GM12891 (cell line): ENCODE measurements around the gene GPER1.

ENCODE experiments used
- DNase-seq: peaks from one replicate; pipeline ENCODE4 v3.0.0; 2011; ENCODE audit warnings: low spot score; ENCODE audit not compliant: insufficient read length
- FAIRE-seq: peaks from 2 replicates; lab custom pipeline; 2011; peaks lifted over from hg19 to GRCh38; lab: Jason Lieb, UNC
- PAX5 ChIP-seq: IDR thresholded peaks from 2 replicates; pipeline ENCODE4 v1.6.1; 2011; ENCODE audit warnings: low read length, moderate library complexity, mild to moderate bottlenecking; ENCODE audit not compliant: insufficient read depth, severe bottlenecking
- POLR2A ChIP-seq: IDR thresholded peaks from 2 replicates; pipeline ENCODE4 v1.6.1; 2011; ENCODE audit warnings: low read depth, low read length, control low read depth
- POLR2AphosphoS5 ChIP-seq: IDR thresholded peaks from 2 replicates; pipeline ENCODE4 v1.6.1; 2011; ENCODE audit warnings: low read depth, low read length, control low read depth
- POU2F2 ChIP-seq: IDR thresholded peaks from 2 replicates; pipeline ENCODE4 v1.6.1; 2011; ENCODE audit warnings: low read depth, mild to moderate bottlenecking, control low read depth, low read length, moderate library complexity
- SPI1 ChIP-seq: IDR thresholded peaks from 2 replicates; pipeline ENCODE4 v1.6.1; 2011; ENCODE audit warnings: low read depth, low read length, control low read depth
- TAF1 ChIP-seq: IDR thresholded peaks from 2 replicates; pipeline ENCODE4 v1.6.1; 2011; ENCODE audit warnings: low read depth, low read length, control low read depth

The GPER1 gene

DNA sequence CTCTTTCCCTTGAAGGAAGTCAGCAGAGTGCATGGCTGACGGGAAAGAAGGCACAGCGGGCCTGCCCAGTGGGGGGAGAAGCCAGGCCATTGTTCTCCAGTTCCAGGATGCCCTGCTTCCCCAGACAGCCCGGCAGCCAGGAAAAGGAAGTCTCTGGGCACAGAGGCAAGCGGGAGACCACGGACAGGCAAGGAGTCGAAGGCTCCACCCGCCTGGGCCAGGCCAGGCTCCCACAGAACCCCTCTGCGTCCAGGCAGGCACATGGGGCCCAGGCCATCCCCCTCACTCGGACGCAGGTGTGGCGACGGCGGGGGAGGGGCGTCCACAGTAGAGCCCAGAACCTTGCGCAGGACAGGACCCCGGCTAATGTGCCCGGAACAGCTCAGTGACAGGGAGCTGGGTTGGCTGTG lies 34.9 kb upstream of the GPER1 start:
- DNase-seq (no peak), FAIRE-seq (no peak)
- TF ChIP-seq PAX5 (no peak), POLR2A (no peak), POLR2AphosphoS5 (no peak), SPI1 (no peak), TAF1 (no peak), POU2F2 (no peak)

DNA sequence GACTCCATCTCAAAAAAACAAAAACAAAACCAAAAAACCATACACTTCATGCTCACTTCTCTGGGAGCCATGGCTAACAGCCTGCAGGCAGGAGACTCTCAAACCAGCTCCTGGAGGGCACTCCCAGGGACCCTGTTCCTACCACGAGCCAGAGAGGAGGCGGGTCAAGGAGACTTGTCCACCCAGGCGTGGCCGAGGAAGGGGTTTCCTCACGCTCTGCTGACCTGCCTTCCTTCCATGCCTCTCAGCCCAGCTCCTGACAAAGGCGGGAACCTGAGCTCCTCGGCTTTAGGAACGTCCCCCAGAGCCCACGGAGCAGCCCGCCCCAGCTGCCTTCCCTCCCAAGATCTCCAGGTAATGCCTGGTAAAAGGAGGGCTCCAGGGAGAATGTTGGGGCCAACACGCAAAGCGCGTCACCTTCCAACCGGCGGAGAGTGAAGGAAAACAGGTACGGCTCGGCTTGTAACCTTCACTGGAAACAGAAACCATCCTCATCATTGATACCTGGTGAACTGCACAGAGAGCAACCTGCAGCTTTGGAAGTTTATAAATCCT lies 34.0 kb upstream of the GPER1 start:
- TF ChIP-seq POU2F2: no peak
- TF ChIP-seq POLR2A: no peak
- no peak for TF ChIP-seq POLR2AphosphoS5
- DNase-seq: no peak
- no peak for FAIRE-seq

DNA sequence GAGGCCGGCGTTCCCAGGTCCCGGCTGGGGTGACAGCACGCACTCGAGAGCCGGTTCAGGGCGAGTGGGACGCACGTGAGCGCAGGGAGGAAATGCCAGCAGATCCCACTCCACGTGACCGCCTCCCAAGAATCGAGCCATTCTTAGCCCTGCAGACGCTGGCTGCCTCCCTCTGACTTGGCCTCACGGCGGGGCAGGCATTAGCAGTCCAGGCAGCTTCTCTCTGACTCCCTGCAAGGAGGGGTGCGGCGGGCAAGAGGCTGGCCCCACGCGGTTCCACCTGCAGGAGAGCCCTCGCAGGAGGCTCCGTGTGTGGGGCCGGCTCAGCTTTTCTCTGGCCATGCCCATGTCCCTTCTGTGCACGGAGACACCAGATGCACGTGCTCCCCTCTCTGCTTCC lies 33.5 kb upstream of the GPER1 start:
- no peak for TF ChIP-seq PAX5
- no peak for TF ChIP-seq POLR2AphosphoS5
- TF ChIP-seq TAF1: no peak
- TF ChIP-seq POU2F2: no peak
- TF ChIP-seq POLR2A: no peak
- no peak for TF ChIP-seq SPI1
- FAIRE-seq (no peak), DNase-seq (no peak)

DNA sequence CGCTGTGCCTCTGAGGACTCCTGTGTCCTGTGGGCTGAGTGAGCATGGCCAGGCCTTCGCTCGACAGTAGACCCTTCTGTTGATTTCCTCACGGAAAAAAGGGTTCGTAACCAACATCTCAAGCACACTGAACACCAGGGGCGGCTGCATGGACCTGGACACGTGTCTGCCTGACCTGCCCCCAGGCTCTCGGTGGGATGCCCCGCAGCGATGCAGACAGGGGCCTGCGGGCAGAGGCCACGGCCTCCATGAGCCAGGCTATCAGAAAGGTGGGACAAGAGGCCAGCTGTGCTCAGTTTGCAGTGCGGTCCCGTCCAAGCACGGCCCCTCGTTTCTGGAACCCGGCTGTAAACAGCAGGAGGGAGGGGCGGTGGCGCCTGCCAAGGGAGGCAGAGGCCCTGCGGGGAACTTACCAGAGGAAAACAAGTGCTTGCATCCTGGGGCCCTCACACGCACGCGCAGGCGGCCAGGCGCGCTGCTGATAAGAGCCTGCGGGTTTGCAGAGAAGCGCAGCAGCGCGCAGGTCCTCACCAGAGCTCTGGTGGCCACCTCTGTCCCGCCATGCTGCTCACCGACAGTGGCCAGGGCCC lies 33.0 kb upstream of the GPER1 start:
- DNase-seq (no peak), FAIRE-seq (peak; percentile 33)
- TF ChIP-seq PAX5 (no peak), TAF1 (no peak), SPI1 (no peak), POLR2A (no peak), POLR2AphosphoS5 (no peak), POU2F2 (no peak)

DNA sequence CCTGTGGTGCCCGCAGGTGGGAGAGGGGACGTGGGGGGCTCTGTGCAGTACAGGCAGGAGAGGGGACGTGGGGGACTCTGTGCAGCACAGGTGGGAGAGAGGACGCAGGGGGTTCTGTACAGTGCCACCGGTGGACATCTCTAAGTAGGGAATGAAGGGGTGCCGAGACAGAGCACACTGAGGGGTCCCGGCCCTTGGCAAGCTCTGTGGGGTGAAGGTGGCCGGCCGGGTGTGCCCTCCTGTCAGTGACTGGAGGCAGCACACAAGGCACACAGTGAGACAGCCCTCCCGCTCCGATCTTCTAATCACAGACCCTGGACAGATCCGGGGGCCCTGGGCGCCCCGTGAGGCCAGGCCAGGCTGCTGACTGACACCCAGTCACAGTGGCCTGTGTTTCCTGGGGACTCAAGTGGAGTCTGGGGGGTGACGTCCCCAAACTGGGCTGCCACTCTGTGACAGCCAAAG lies 32.4 kb upstream of the GPER1 start:
- TF ChIP-seq SPI1 (no peak), PAX5 (no peak)
- FAIRE-seq (no peak), DNase-seq (no peak)

DNA sequence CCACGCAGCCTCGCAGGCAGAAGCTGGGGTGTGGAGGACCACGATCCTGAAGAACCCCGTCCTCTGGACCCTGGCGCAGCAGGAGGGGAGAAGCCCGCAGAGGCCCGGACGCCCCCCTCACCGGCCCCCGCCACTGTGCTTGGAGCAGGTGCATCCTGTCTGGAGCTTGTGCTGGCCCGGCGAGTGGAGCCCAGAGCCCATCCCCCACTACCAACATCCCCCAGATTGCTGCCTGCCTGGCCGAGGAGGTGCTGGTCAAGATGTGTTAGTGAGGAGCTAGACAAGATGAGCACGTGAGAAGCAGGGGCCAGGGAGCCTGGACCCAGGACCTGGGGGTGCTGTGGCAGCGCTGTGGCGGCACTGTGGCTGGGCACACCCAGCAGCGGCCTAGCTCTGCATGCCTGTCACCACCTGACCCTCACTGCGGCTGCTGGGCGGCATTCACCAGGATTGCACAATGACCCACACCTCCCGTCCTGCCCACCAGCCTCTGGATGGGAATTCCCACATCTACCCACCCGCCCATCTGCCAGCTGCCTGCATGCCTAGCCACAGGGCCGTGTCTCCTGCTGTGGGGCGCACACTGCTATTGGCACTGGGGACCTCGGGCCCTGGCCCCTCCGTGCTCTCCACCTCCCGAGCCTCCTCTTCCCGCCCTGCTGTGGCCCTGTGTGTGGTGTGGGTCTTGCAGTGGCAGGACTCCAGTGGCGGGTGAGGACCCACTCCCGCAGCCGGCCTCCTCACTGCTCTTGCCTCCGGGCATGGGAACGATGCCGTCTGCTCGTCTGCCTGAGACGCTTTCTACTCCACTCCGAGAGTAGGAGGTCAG lies 31.7 kb upstream of the GPER1 start:
- FAIRE-seq (no peak), DNase-seq (no peak)
- no peak for TF ChIP-seq SPI1
- no peak for TF ChIP-seq POLR2A
- no peak for TF ChIP-seq TAF1
- TF ChIP-seq PAX5: no peak
- no peak for TF ChIP-seq POU2F2
- no peak for TF ChIP-seq POLR2AphosphoS5

DNA sequence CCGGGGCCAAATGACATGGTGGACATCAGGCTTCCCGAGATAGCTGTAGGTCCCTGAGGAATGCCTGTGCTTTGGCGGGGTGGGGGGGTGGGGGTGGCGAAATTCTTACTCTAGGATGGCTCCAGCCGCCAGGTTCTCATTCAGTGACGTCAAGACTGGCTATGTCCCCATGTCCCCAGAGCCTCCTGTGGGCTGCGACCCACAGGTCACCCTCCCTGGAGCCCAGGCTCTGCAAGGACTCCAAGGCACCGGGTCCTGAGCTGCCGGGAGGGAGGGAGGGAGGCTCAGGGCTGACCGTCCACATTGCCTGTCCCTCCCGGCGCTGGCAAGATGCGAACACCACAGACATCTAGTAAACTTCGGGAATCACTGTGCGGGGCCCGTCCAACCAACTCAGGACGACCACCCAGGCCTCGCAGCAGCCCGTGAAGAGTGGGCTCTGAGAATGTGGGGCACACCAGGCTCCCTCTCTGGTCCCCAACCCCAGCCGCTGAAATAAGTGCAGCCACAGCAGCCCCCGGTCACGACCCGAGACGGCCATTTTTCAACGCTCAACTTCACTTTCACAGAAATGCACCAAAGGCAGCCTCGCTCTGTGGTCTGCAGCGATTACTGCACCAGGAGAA lies 31.0 kb upstream of the GPER1 start:
- TF ChIP-seq POLR2A (no peak), PAX5 (no peak), POU2F2 (no peak), TAF1 (no peak)
- DNase-seq (no peak), FAIRE-seq (no peak)

DNA sequence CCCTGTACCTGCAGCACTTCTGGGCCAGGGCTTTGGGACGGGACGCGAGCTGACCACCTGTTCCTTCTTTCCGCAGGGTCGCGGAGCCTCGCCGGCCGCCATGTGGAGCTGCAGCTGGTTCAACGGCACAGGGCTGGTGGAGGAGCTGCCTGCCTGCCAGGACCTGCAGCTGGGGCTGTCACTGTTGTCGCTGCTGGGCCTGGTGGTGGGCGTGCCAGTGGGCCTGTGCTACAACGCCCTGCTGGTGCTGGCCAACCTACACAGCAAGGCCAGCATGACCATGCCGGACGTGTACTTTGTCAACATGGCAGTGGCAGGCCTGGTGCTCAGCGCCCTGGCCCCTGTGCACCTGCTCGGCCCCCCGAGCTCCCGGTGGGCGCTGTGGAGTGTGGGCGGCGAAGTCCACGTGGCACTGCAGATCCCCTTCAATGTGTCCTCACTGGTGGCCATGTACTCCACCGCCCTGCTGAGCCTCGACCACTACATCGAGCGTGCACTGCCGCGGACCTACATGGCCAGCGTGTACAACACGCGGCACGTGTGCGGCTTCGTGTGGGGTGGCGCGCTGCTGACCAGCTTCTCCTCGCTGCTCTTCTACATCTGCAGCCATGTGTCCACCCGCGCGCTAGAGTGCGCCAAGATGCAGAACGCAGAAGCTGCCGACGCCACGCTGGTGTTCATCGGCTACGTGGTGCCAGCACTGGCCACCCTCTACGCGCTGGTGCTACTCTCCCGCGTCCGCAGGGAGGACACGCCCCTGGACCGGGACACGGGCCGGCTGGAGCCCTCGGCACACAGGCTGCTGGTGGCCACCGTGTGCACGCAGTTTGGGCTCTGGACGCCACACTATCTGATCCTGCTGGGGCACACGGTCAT lies 30.3 kb upstream of the GPER1 start:
- no peak for DNase-seq
- no peak for TF ChIP-seq SPI1
- TF ChIP-seq POLR2A: no peak
- no peak for TF ChIP-seq TAF1
- TF ChIP-seq PAX5: no peak
- no peak for TF ChIP-seq POU2F2
- TF ChIP-seq POLR2AphosphoS5: no peak
- FAIRE-seq: no peak

DNA sequence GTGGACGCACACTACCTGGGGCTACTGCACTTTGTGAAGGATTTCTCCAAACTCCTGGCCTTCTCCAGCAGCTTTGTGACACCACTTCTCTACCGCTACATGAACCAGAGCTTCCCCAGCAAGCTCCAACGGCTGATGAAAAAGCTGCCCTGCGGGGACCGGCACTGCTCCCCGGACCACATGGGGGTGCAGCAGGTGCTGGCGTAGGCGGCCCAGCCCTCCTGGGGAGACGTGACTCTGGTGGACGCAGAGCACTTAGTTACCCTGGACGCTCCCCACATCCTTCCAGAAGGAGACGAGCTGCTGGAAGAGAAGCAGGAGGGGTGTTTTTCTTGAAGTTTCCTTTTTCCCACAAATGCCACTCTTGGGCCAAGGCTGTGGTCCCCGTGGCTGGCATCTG lies 29.6 kb upstream of the GPER1 start:
- TF ChIP-seq SPI1 (no peak), POLR2A (no peak), PAX5 (no peak), POU2F2 (no peak), POLR2AphosphoS5 (no peak), TAF1 (no peak)
- no peak for DNase-seq
- no peak for FAIRE-seq
